CD14-positive monocyte (primary cell): ENCODE measurements around the gene URB1. TPM values are rescaled to one million over a fixed set of nuclear protein-coding genes. Genes with fewer than 3 reads are reported as not detected.
A peak's percentile ranks its signal among the peaks of the same experiment; 100 is the strongest.

Experiments
- DNase-seq, 3 donors: peaks; one replicate each; pipeline ENCODE4 v3.0.0-alpha.2; 2011 to 2022
- H2AFZ ChIP-seq: 2 replicates; pipeline ENCODE4 v1.6.0; 2012; ENCODE audit warnings: mild to moderate bottlenecking, low read depth, low read length, inconsistent platforms; ENCODE audit not compliant: insufficient read depth, poor library complexity, severe bottlenecking
- H3K27ac ChIP-seq, 2 donors: 1 replicate in 1 of 2; 2 replicates in 1 of 2; pipeline ENCODE4 v1.5.1; 2012 to 2013; ENCODE audit warnings: low read length in 2 of 2, control low read depth in 1 of 2, inconsistent platforms in 1 of 2, low read depth in 1 of 2, mild to moderate bottlenecking in 1 of 2
- H3K27me3 ChIP-seq, 2 donors: one replicate each; pipeline versions ENCODE4 v1.6.0 to v1.6.1; 2011 to 2013; ENCODE audit warnings: low read length in 2 of 2; ENCODE audit not compliant: control insufficient read depth in 2 of 2, insufficient read depth in 2 of 2
- H3K36me3 ChIP-seq, 2 donors: replicated peaks in 1 of 2; 1 replicate in 1 of 2; 2 replicates in 1 of 2; pipeline versions ENCODE4 v1.5.1 to v1.6.1; 2012 to 2013; ENCODE audit warnings: low read length in 2 of 2, control low read depth in 1 of 2, inconsistent platforms in 1 of 2, mild to moderate bottlenecking in 1 of 2; ENCODE audit not compliant: insufficient read depth in 2 of 2, control insufficient read depth in 1 of 2
- H3K4me1 ChIP-seq, 2 donors: 1 replicate in 1 of 2; 2 replicates in 1 of 2; pipeline versions ENCODE4 v1.5.1 to v1.6.1; 2012 to 2013; ENCODE audit warnings: low read length in 2 of 2, control low read depth in 1 of 2, inconsistent platforms in 1 of 2, mild to moderate bottlenecking in 1 of 2, moderate library complexity in 1 of 2; ENCODE audit not compliant: insufficient read depth in 2 of 2, control insufficient read depth in 1 of 2
- H3K4me2 ChIP-seq: replicated peaks from 2 replicates; pipeline ENCODE3; 2012; ENCODE audit warnings: low read length, moderate library complexity, mild to moderate bottlenecking; ENCODE audit not compliant: poor library complexity, severe bottlenecking; ENCODE audit errors: extremely low read depth
- H3K4me3 ChIP-seq, 3 experiments: fragments of 200-600 bp in 1 of 3; sonication (generic) in 1 of 3; replicated peaks in 1 of 3; 1 replicate in 2 of 3; 2 replicates in 1 of 3; pipeline ENCODE4 v1.5.1; 2011 to 2013; ENCODE audit warnings: low read length in 3 of 3, mild to moderate bottlenecking in 3 of 3, control low read depth in 2 of 3, low read depth in 2 of 3, inconsistent platforms in 1 of 3, moderate library complexity in 1 of 3
- H3K79me2 ChIP-seq: 2 replicates; pipeline ENCODE4 v1.6.0; 2012; ENCODE audit warnings: mild to moderate bottlenecking, control low read depth, inconsistent platforms, low read length, moderate library complexity; ENCODE audit not compliant: insufficient read depth
- H3K9ac ChIP-seq: 2 replicates; pipeline ENCODE4 v1.6.0; 2017; ENCODE audit warnings: low read length, mild to moderate bottlenecking; ENCODE audit not compliant: insufficient read depth, poor library complexity, severe bottlenecking
- H3K9me3 ChIP-seq, 2 donors: replicated peaks in 1 of 2; 1 replicate in 1 of 2; 2 replicates in 1 of 2; pipeline versions ENCODE4 v1.5.1 to v1.6.1; 2012 to 2013; ENCODE audit warnings: low read length in 2 of 2, control low read depth in 1 of 2; ENCODE audit not compliant: control insufficient read depth in 1 of 2, insufficient read depth in 1 of 2
- H4K20me1 ChIP-seq: 2 replicates; pipeline ENCODE4 v1.6.0; 2012; ENCODE audit warnings: mild to moderate bottlenecking, low read length, control low read depth, moderate library complexity; ENCODE audit not compliant: insufficient read depth
- H3K27ac Mint-ChIP-seq, 7 donors: one replicate each; pipeline ENCODE4 v1.8.0; 2020; ENCODE audit warnings: mild to moderate bottlenecking in 7 of 7, mixed read lengths in 7 of 7, moderate library complexity in 6 of 7, inconsistent platforms in 2 of 7
- H3K27me3 Mint-ChIP-seq, 3 donors: one replicate each; pipeline ENCODE4 v1.8.0; 2021 to 2022; ENCODE audit warnings: low read depth in 3 of 3, mild to moderate bottlenecking in 3 of 3, mixed read lengths in 3 of 3, moderate library complexity in 3 of 3, inconsistent platforms in 1 of 3
- H3K36me3 Mint-ChIP-seq, 2 donors: one replicate each; pipeline ENCODE4 v1.8.0; 2020; ENCODE audit warnings: mixed read lengths in 2 of 2, inconsistent platforms in 1 of 2, mild to moderate bottlenecking in 1 of 2
- H3K4me1 Mint-ChIP-seq: one replicate; pipeline ENCODE4 v1.8.0; 2020; ENCODE audit warnings: mild to moderate bottlenecking, mixed read lengths
- H3K4me3 Mint-ChIP-seq, 2 donors: one replicate each; pipeline ENCODE4 v1.8.0; 2020; ENCODE audit warnings: mild to moderate bottlenecking in 2 of 2, mixed read lengths in 2 of 2, moderate library complexity in 1 of 2
- H3K9me3 Mint-ChIP-seq, 7 donors: one replicate each; pipeline ENCODE4 v1.8.0; 2020 to 2022; ENCODE audit warnings: mixed read lengths in 7 of 7, mild to moderate bottlenecking in 6 of 7, moderate library complexity in 6 of 7, inconsistent platforms in 2 of 7
- CTCF ChIP-seq: fragments of 200-600 bp; IDR thresholded peaks from one replicate; pipeline ENCODE4 v1.8.0; 2022; ENCODE audit warnings: antibody characterized with exemption, mild to moderate bottlenecking
- WGBS: methylation state at CpG from one replicate; pipeline ENCODE4 v1.1.5; 2013; ENCODE audit warnings: missing lambda C conversion rate; ENCODE audit not compliant: insufficient coverage; 5-methylcytosine and 5-hydroxymethylcytosine counted together
- intact Hi-C, 2 donors: fragments of 100-400 bp; cut with micrococcal nuclease; formaldehyde crosslinking; loops; one replicate each; pipeline versions ENCODE4 v1.15.0 to v1.15.1; 2023
- polyA plus RNA-seq, 3 donors: library from polyadenylated mRNA; depleted of rRNA in 1 of 3; unstranded in 2 of 3; stranded (reverse) in 1 of 3; fragments of 300-500 nt in 2 of 3; fragments of >200 nt in 1 of 3; fragmentation: Illumina TruSeq in 2 of 3; gene quantifications; 1 replicate in 2 of 3; 2 replicates in 1 of 3; pipeline ENCODE4 v1.2.3, GENCODE V29; 2012 to 2021
- small RNA-seq: library from RNA; depleted of rRNA; stranded (forward); fragments of <200 nt; gene quantifications from one replicate; pipeline ENCODE3, GENCODE V24; 2012; ENCODE audit warnings: low read depth; ENCODE audit not compliant: insufficient read length

URB1 gene
- polyA plus RNA-seq, 3 donors, result 0.25 to 2.4 (median 0.47) TPM

- Mint-ChIP-seq H3K27ac (no peak overlapping the region), H3K36me3 (peaks cover 6 to 7% of the 10 kb centered on the region in 2 donors), H3K27me3 (peaks cover 0 to 3% (median 2%) of the 10 kb centered on the region in 3 donors), H3K4me1 (peaks cover 9% of the 10 kb centered on the region), H3K9me3 (peaks cover 0 to 2% (median 0%) of the 10 kb centered on the region in 7 donors), H3K4me3 (no peak overlapping the region)
- H2AFZ ChIP-seq, result no peak overlapping the region
- DNase-seq, result no peak
- WGBS, result 89% methylated on average over 3 of the region's 5 CpGs
- intact Hi-C loops, result no loop called here
- no peak for TF ChIP-seq CTCF
- H3K4me2 ChIP-seq, result no peak overlapping the region
- H3K4me3 ChIP-seq, result no peak overlapping the region
- no peak overlapping the region for H3K27ac ChIP-seq
- H3K4me1 ChIP-seq, result no peaks in the 10 kb centered on the region
- H3K9ac ChIP-seq, result no peak overlapping the region
- H3K27me3 ChIP-seq, result no peaks in the 10 kb centered on the region
- peaks cover 0 to 3% of the 10 kb centered on the region in 2 donors for H3K36me3 ChIP-seq
- no peaks in the 10 kb centered on the region for H3K9me3 ChIP-seq
- H4K20me1 ChIP-seq, result no peaks in the 10 kb centered on the region
- no peaks in the 10 kb centered on the region for H3K79me2 ChIP-seq
Measured at GRCh38 chr21:32261929-32262328, 130.9 kb downstream of the URB1 start.

Small RNA genes within 50 kb of the gene (small RNA-seq; reads per million reads assigned to genes)
- 70.9 reads per million, percentile 95 among the genes with 10 or more reads in this experiment for gene SNORA80A

Other genes with a start within 250 kb of the URB1 start
- gene MIS18A, start 114.0 kb downstream of the URB1 start, polyA plus RNA-seq, result 1 to 10 TPM; 1.6 to 2.5 (median 2.3) TPM
- not detected for gene MRAP, start 94.2 kb downstream of the URB1 start, polyA plus RNA-seq
- gene EVA1C, start 19.7 kb upstream of the URB1 start, polyA plus RNA-seq, result under 1 TPM; 0.37 to 0.73 (median 0.63) TPM
- gene TCP10L, start 192.5 kb upstream of the URB1 start, polyA plus RNA-seq, result under 1 TPM; 0.07 to 0.41 (median 0.12) TPM
- 10 to 100 TPM; 18.7 to 28.7 (median 26.5) TPM for gene CFAP298, start 219.4 kb upstream of the URB1 start, polyA plus RNA-seq